ENCODE data around the gene AKT3. TPM values are rescaled to one million over a fixed set of nuclear protein-coding genes. Genes with fewer than 3 reads are reported as not detected.
A peak's percentile ranks its signal among the peaks of the same experiment; 100 is the strongest.
"Not testable (repeated sequence)": the region's sequence is repeated elsewhere in the genome, so short reads cannot be mapped to it uniquely, and the experiment has no call there.

The AKT3 gene
- total RNA-seq, 1 donor from 2014 or later = 44.2 TPM

DNA sequence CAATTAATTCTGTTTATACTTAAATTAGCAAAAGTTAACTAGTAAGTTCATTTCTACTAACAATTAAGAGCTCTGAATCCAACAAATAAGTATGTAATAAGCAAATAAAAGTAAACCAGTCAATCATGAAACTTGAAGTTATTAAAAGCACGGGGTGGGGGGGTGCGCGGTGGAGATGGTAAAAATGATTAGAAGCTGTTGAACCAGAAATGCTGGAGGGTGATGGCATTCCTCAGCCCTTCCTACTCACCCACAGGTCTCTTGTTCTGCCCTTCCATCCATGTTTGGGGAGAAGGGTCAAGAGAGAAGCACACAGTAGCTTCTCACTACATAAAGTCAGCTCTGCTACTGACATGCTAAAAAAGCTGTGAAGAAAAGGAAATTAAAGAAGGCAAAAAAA is 63.5 kb downstream of the AKT3 start:
- DNase-seq (ENCODE audit: low read depth in 2 of 2) = no peak

DNA sequence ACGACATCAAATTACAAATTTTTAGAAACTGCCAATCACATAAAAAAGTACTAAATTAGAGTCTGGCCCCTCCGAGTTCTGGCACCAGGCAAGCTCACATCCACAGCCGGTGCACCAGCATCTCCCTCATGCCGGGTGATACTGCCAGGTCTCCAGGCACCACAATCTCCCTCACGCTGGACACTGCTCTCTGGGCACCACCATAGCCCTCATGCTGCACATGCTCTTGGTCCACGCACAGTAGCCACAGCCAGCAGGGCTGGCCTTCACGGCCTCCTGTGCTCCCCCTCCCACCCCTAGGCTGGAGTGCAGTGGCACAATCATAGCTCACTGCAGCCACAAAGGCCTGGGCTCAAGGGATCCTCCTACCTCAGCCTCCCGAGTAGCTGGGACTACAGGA is 65.5 kb downstream of the AKT3 start:
- DNase-seq (ENCODE audit: low read depth in 2 of 2) = no peak

DNA sequence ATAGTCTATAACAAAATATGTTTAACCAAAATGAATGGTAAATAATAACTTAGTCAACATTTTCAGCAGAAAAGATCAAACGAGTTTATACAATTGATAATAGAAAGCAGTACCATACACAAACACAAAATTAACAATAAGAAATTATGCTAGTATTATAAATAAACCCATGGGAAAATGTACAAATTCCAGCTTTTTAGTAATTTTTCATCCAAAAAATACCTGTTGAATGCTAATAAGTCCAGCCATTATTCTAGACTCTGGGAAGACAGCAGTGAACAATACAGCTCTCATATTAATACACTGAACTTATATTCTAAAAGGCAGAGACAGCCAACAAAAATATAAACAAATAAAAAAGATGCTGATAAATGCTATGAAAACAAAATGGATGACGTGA is 66.3 kb downstream of the AKT3 start:
- no peak for DNase-seq (ENCODE audit: low read depth in 2 of 2)

DNA sequence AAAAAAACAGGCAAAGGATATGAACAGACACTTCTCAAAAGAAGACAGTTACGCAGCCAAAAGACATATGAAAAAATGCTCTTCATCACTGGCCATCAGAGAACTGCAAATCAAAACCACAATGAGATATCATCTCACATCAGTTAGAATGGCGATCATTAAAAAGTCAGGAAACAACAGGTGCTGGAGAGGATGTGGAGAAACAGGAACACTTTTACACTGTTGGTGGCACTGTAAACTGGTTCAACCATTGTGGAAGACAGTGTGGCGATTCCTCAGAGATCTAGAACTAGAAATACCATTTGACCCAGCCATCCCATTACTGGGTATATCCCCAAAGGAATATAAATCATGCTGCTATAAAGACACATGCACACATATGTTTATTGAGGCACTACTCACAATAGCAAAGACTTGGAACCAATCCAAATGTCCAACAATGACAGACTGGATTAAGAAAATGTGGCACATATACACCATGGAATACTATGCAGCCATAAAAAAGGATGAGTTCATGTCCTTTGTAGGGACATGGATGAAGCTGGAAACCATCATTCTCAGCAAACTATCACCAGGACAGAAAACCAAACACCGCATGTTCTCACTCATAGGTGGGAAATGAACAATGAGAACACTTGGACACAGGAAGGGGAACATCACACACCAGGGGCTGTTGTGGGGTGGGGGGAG is 77.5 kb downstream of the AKT3 start:
- DNase-seq (ENCODE audit: low read depth in 2 of 2) = not testable (repeated sequence)

DNA sequence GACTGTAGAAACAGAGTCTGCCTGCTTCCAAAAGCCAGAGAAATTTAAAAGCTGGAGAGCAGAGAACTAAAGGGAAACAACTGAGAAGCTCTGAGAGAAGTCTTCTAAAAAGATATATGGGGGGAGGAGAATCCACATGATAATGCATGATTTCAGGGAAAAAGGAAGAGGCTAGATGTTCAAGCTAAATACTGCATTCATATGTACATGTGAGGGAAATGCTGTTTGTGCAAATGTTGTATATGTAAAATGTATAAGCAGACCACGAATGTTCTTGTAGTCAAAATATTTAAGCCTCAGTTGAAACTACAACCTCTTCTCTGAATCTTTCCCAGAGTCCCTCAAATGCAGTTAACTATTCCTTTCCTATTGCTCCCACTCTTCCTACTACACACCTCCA is 79.2 kb downstream of the AKT3 start:
- no peak for DNase-seq (ENCODE audit: low read depth in 2 of 2)

DNA sequence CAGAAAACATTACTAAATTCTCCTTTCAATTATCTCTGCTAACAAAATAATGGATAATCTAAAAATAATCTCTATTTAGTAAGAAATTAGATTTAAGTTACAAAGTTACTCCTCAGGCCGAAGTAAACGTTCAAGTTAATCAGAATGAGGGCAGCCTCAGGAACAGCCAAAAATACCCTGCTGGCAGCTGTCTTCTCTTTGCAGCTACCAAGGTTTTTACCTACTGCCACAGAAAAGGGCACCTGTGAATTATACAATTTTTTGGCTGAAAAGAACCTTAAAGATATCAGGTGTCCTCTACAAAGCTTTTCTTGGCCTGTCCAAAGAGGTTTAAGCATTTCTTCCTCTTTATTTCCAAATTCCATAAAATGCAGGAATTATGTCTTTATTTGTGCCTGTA is 84.4 kb downstream of the AKT3 start:
- DNase-seq (ENCODE audit: low read depth in 2 of 2) = no peak

DNA sequence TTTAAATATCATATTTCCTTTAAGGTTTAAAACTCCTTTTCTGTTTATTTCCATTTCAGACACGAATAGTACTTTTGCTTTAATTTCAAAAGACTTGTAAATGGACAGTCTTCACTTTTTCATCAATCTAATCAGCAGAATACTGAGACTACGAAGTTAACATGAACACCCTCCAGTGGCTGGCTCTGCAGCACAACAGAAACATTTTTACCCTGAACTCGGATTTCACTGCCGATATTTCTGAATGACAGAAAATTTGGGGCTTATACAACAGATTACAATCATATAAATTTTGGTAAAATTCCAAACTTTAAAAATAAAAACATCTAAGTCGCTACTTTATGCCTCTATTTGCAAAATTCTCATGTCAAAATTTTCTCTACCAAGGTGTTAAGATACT is 86.2 kb downstream of the AKT3 start:
- DNase-seq (ENCODE audit: low read depth in 2 of 2) = no peak

DNA sequence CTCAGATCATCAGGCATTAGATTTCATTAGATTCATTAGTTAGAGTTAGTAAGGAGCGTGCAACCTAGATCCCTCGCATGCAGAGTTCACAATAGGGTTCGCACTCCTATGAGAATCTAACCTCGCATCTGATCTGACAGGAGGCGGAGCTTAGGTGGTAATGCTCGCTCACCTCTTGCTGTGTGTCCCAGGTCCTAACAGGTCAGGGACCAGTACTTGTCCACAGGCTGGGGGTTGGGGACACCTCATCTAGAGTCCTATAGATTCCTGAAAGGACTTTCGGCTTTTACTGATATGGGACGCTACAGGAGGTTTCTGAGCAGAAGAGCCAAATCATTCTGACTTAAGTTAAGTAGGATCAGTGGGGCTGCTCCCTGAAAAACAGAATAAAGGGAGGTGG is 91.4 kb downstream of the AKT3 start:
- DNase-seq (ENCODE audit: low read depth in 2 of 2) = no peak

DNA sequence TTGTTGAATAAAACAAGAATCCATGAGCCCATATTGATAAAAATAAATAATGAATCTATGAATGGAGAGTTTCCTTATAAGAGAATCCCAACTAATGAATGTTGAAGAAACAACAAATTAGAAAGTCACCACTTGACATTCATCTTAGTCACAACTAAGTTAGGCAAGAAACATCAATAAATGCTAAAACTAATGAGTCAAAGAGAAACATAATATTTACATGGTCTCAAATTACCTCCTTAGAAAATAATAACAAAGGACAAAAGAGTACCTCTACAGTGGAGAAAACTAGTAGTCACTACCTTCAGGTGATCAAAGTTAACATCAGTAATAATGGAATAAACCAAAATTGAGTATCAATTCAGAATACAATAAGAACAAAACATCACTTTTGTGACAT is 93.5 kb downstream of the AKT3 start:
- DNase-seq (ENCODE audit: low read depth in 2 of 2) = no peak

DNA sequence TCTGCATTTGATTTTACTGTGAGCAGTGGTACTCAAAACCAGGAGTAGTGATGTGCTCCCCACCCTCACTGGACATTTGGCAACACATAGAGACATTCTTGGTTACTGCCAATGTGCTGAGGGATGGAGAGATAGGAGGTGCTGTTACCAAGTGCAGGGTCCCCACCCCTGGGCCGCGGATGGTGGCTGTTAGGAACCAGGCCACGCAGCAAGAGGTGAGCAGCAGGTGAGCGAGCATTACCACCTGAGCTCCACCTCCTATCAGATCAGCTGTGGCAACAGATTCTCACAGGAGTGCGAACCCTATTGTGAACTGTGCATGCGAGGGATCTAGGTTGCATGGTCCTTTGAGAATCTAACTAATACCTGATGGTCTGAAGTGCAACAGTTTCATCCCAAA is 95.7 kb downstream of the AKT3 start:
- DNase-seq (ENCODE audit: low read depth in 2 of 2) = no peak

DNA sequence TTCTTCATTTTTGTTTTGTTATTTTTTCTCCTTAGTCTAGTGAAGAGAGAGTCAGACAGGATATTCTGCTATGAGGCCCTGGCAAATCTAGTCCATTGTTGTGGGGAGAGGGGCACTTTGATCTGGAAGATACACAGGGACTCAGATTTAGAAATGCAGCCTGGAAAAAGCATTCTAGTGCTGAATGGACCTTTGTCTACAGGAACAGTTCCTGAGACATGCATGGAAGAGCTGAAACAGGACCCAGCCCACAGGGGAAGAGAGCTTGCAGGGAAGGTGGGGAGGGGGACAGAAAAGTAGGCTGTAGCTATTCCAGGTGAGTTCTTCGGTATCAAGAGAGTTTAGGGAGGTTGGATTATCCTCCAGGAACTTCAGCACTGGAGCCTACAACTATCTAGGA is 98.5 kb downstream of the AKT3 start:
- no peak for DNase-seq (ENCODE audit: low read depth in 2 of 2)

DNA sequence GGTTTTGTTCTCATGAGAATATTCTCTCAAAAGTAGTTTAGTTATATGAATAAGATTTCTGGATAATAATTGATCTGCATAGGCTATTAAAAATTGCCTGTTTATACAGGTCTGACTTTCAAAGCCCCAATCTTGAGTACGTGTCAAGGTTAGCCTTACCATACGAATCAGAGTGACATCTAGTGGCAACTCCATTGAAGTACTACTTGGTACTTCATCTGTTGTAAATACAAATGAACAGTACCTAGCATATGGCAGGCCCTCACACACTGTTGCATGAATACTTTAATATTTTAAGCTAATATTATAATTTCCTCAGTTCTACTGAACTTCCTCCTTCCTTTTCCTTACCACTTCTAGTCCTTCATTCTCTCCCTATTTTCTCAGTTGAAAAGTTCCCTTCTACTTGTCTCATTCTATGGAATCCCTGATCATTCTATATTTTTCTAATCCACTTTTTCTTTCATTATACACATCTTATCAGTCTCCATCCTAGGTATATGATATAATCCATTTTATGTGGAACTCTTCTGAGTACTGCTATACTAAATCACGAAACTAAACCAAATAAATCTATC is 101.2 kb downstream of the AKT3 start:
- peak; percentile 84 to 85 for DNase-seq (ENCODE audit: low read depth in 2 of 2)

DNA sequence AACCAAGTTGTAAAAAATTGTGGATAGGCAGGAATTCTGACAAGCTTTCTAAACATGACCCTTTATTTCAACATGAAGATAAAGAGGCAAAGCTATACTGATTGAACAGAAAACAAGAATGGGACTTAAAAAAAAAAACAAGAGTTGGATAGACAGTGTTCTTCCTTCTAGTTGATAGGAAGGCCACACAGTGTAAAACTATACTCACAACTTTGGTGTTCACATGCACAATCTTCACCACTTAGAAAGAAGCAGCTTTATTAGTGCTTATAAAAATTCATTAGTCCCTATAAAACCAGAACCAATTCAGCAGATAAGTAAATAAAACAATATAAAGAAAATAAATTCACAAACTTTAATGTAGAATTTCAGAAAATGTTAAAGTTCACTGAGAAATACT is 101.8 kb downstream of the AKT3 start:
- no peak for DNase-seq (ENCODE audit: low read depth in 2 of 2)

DNA sequence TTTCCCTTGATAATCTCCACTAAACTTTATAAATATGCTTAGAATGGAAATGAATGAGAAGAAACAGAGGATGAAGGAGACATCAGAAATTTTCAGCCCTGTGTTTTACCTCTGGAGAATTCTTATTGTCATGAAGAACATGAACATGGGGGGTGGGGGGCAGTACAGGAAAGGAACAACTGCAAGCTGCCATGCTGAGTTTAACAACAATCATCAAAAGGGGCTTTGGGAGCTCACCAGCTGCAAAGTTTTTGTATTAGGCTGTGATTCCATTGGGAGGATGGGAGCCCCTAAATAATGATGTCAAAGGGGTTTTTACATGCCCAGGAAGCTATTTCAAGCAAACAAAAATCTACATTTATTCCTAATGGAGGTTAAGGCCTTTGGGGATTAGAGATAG is 103.3 kb downstream of the AKT3 start:
- no peak for DNase-seq (ENCODE audit: low read depth in 2 of 2)

DNA sequence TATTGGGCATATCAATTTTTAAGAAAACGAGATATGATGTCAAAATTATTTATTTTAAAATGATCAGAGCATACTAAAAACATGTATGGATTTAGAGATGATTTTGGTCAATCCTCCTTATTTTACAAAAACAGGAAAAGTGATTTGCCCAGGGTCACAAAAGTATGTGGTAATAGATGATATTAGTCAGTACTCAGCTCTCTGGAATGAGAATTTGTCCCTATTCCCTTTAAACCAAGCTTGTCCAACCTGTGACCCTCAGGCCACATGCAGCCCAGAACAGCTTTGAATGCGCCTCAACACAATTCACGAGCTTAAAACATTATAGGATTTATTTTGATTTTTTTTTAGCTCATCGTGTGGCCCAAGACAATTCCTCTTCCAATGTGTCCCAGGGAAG is 104.7 kb downstream of the AKT3 start:
- peak in 1 of 2 donors; percentile 39 for DNase-seq (ENCODE audit: low read depth in 2 of 2)

DNA sequence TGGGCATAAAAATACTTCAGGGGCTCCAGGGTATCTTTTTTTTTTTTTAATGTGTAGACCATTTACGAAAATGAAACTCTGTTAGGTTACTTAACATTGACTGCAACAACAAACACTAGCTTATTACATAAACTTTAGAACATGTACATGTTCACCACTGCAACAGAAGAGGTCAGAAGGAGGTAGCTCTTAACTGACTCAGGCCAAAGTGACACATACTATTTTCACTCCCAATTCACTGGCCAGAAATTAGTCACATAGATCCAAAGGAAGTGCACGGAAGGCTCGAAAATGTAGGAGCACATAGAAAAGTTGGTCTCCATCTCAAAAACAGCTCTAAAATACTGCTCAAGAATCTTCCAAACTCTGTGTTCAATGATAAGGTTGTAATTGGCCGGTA is 107.2 kb downstream of the AKT3 start:
- DNase-seq (ENCODE audit: low read depth in 2 of 2) = peak in 1 of 2 donors; percentile 89

DNA sequence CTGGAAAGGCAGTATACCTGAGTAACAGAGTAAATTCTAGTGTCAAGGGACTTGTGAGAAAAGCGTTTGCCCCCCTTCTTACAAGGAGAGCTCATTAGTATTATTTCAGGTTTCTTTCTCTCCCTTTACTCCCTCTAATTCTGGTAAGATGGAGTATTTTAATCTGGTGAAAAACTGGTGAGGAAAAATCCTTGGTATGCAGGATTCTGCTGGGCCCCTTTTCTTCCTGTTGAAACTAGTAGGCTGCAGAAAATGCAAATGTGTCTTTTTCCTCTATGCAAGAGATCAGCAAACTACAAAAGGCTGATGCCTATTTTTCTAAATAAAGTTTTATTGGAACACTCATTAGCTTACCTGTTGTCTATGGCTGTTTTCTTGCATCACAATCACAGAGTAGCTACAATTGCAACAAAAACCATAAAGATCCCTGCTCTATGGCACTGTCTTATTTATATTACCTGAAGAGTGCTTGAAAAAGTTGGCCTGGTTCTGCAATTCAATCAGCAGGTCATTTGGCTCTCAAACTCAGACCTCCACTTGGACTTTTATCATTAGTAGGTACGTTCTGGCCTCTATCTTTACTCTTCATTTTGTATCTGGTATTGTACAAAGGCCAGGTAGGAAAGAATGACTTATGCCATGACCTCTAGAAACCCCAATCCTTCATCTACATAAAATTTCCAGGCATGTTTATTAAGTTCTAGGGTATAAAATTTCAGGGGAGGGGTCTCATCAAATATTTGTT is 109.6 kb downstream of the AKT3 start:
- DNase-seq (ENCODE audit: low read depth in 2 of 2) = no peak

DNA sequence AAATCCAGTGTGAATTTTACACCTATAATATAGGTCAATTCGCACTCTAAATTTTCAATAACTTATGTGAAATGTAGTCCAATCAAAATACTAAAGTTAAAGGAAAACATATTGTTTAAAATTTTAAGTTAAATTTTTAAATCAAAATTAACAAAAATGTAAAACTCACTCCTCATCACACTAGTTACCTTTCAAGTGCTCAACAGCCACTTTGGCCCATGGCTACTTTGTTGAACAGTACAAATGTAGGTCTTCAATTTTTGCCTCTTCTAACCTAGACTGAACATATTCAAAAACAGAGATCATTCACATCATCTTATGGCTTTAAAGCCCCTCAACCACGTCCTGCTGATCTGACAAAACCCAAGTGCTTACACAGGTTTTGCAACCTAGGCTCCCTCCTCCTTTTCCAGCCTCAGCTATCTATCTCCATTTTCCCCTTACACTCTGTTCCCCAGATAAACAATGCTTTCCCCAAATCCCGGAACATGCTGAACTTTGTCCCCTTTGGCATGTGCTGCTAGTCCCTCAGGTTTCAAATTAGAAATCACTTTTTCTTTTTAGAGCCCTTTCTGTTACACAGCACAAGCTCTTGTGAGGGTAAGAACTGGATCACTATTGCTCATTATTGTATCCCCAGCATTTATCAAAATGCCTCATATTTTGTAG is 110.6 kb downstream of the AKT3 start:
- DNase-seq (ENCODE audit: low read depth in 2 of 2) = peak in 1 of 2 donors; percentile 16

DNA sequence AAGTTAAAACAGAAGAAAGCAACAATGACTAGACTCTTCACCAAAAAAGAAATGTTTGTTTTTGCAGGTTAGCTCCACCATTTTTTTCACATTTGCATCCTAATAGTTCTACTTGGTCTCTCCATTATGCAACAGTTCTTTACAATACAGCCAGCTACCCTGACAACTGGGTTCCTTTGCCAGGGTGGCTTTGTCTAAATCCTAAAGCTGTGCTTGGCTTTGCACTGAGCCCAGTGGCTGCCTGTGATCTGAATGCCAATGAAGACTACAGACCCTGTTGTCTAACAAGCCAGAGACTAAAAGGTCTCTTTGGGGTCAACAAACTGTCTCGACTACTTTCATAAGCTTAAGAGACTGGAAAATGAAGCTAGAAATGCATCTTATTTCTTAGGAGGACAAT is 112.0 kb downstream of the AKT3 start:
- DNase-seq (ENCODE audit: low read depth in 2 of 2) = no peak

DNA sequence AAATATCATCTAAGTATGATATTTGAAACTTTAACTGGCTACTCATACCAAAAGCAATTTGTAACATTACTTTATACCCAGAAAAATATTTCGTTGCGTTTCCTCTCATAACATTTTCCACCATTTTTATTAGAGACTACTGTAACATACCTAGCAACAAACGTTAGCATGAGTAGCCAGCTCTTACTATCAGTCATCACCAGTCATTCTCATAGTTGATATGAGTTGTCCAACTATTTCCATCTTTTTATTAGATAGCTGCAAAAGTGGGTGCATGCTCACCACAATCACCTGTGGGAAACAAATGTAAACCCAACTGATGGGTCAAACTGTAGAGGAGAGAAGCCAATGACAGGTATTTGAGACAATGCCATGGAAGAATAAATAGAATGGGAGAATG is 114.6 kb downstream of the AKT3 start:
- no peak for DNase-seq (ENCODE audit: low read depth in 2 of 2)

DNA sequence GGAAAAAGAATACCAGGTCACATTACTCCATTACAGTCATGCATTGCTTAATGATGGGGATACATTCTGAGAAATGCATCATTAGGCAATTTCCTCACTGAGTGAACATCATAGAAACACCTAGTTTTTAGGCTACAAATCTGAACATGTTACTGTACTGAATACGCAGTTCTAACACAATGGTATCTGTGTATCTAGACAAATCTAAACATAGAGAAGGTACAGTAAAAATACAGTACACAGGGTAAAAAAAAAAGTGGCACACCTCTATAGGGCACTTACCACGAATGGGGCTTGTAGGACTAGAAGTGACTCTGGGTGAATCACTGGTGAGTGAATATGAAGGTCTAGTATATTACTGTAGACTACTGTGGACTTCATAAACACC is 115.7 kb downstream of the AKT3 start:
- no peak for DNase-seq (ENCODE audit: low read depth in 2 of 2)

DNA sequence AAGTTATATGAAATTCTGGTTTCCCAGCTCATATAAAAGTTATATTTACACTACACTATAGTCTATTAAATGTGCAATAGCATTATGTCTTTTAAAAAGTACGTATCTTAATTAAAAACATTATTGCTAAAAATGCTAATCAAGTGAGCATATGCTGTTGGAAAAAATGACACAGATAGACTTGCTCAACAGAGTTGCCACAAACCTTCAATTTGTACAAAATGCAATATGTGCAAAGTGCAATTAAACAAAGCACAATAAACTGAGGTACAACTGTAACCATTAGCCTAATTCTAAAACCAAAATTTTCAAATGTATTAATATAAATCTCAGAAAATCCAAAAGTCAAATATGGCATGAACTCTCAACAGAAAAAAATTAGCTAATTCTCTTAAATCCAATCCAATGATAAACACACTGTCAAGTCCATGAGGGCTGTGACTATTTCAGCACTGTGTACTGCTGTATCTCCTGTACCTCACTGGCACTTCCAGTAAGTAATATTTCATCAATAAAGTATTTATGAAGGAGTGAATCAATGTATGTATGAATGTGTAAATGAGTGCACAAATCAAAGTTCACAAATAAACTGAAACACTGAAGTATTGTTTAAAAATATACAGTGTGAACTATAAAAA is 116.3 kb downstream of the AKT3 start:
- DNase-seq (ENCODE audit: low read depth in 2 of 2) = no peak

Data from lung microvascular endothelial cell (primary cell).